ENCODE measurements around the gene ALKBH5. TPM values are rescaled to one million over a fixed set of nuclear protein-coding genes. Genes with fewer than 3 reads are reported as not detected.

Gene ALKBH5
- total and polyA plus RNA-seq, 2 of the 8 experiments (the other 6 are each of a cell fraction or from before 2014, with no cell fraction given) = 63.7 to 86.4 TPM

DNA sequence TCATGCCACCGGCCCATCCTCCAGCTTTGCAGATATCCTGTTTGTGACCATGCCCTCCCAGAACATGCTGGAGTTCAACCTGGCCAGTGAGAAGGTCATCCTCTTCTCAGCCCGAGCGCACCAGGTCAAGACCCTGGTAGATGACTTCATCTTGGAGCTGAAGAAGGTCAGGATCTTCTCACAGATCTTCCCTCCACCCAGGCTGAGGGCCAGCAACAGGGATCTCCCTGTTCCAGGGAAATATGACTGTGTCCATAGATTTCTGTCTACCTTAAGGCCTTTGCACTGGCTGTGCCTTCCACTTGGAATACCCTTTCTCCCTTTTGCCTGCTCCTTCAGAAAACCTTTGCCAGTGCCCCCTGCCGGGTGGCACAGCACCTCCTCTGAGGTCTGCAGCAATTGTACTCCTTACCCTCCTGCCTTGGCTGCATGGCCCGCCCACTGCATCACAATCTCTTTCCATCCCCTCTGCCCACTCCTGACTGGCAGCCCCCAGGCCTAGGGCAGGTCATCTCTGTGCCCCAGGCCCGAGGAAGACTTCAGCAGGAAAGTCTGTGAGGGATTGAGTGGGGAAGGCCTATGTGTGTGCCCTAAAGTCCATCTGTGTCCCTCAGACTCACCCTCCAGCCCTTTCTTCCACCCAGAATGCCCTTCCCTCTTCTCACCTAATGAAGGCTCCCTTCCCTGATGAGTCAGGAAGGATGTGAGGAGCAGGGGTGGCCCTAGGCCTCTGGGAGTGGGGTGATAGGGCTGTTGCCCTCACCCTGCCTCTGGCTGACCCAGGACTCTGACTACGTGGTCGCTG, 27.3 kb upstream of the ALKBH5 start:
- Histone ChIP-seq H3K27me3 (replicated peaks in 1 of 4; ENCODE audit: control insufficient read depth in 3 of 4, extremely low read depth in 1 of 4, insufficient read depth in 3 of 4, low read length in 3 of 4) (no peaks in the 10 kb centered on the region; a peak in 1 of 7 replicates), H3K4me1 (replicated peaks in 1 of 4; ENCODE audit: control insufficient read depth in 3 of 4, insufficient read depth in 4 of 4, low read length in 3 of 4) (peaks cover 2 to 19% (median 10%) of the 10 kb centered on the region in 4 experiments), H2BK5ac (ENCODE audit: low read depth, low read length) (0 out of 2 replicates have a peak overlapping the region, but pooled peaks have one; percentile 41), H3K4me2 (ENCODE audit: insufficient read depth in 1 of 2, low read depth in 2 of 2, low read length in 2 of 2) (no peak overlapping the region), H4K8ac (ENCODE audit: extremely low read depth, insufficient read depth, low read length) (peak overlapping the region; percentile 75; the same call in 1 of the 2 replicates), H4K91ac (replicated peaks; ENCODE audit: insufficient read length, low read length) (no peak overlapping the region), H2BK20ac (ENCODE audit: low read length) (no peak overlapping the region), H3K79me1 (ENCODE audit: low read depth, low read length) (no peaks in the 10 kb centered on the region), H2BK15ac (ENCODE audit: low read length) (0 out of 2 replicates have a peak overlapping the region, but pooled peaks have one; percentile 7), H3K56ac (replicated peaks; ENCODE audit: insufficient read length, low read depth, low read length) (no peak overlapping the region), H3K18ac (ENCODE audit: extremely low read depth, low read length) (no peak overlapping the region), H3K79me2 (ENCODE audit: control insufficient read depth in 1 of 2, insufficient read depth in 2 of 2, low read length in 2 of 2) (no peaks in the 10 kb centered on the region), H2BK12ac (ENCODE audit: low read depth, low read length) (0 out of 2 replicates have a peak overlapping the region, but pooled peaks have one; percentile 35), H2BK120ac (replicated peaks; ENCODE audit: low read depth, low read length) (no peak overlapping the region), H4K20me1 (replicated peaks in 1 of 2; ENCODE audit: control insufficient read depth in 1 of 2, insufficient read depth in 2 of 2, low read length in 2 of 2) (no peaks in the 10 kb centered on the region), H2AK5ac (ENCODE audit: low read depth, low read length) (peak overlapping the region; percentile 48; the same call in 1 of the 2 replicates), H3K9ac (replicated peaks in 1 of 4; ENCODE audit: extremely low read depth in 1 of 4, low read depth in 3 of 4, low read length in 3 of 4) (no peak overlapping the region), H3K23me2 (ENCODE audit: low read depth, low read length) (peaks cover 4% of the 10 kb centered on the region; the same call in 1 of the 2 replicates), H3K36me3 (ENCODE audit: control insufficient read depth in 2 of 4, insufficient read depth in 4 of 4, low read length in 3 of 4) (no peaks in the 10 kb centered on the region), H3K27ac (ENCODE audit: low read depth, low read length) (no peak overlapping the region), H3K9me3 (ENCODE audit: insufficient read depth in 2 of 2, low read depth in 1 of 2, low read length in 1 of 2) (no peaks in the 10 kb centered on the region), H4K5ac (ENCODE audit: insufficient read length, low read depth, low read length) (no peak overlapping the region), H2AFZ (ENCODE audit: low read length) (no peak overlapping the region), H3K4me3 (ENCODE audit: extremely low read depth in 1 of 4, insufficient read depth in 2 of 4, low read depth in 3 of 4, low read length in 4 of 4) (no peak overlapping the region), H3K23ac (ENCODE audit: insufficient read length) (no peak overlapping the region), H3K4ac (replicated peaks; ENCODE audit: insufficient read length, low read depth, low read length) (peak overlapping the region; percentile 44), H3K14ac (ENCODE audit: insufficient read length) (no peak overlapping the region)
- FAIRE-seq (no peak), DNase-seq (ENCODE audit: low read depth in 1 of 2, low spot score in 2 of 2) (no peak)
- no peak for TF ChIP-seq CEBPB (IDR thresholded peaks at IDR 0.05; ENCODE audit: low read depth, low read length)
- TF ChIP-seq SIN3A (conservative IDR thresholded peaks at IDR 0.05 in 1 of 2, IDR thresholded peaks at IDR 0.05 in 1 of 2; ENCODE audit: low read depth in 1 of 2, low read length in 2 of 2) = no peak
- no peak for TF ChIP-seq USF2 (IDR thresholded peaks at IDR 0.05; ENCODE audit: low read length)
- no peak for TF ChIP-seq SIX5 (IDR thresholded peaks at IDR 0.05; ENCODE audit: low read depth, low read length)
- no peak for TF ChIP-seq FOSL1 (IDR thresholded peaks at IDR 0.05; ENCODE audit: insufficient read depth, low read depth, low read length)
- TF ChIP-seq BACH1 (IDR thresholded peaks at IDR 0.05; ENCODE audit: low read length) = no peak
- no peak for TF ChIP-seq RFX5 (IDR thresholded peaks at IDR 0.05; ENCODE audit: borderline replicate concordance, low read depth, low read length)
- WGBS, 2 experiments (ENCODE audit: extremely low coverage in 1 of 2, insufficient coverage in 1 of 2, insufficient read length in 1 of 2, insufficient replicate concordance in 2 of 2, low coverage in 1 of 2, low lambda C conversion rate in 2 of 2, missing lambda C conversion rate in 1 of 2) = 86% methylated on average over 8 of the region's 8 CpGs; no CpG with 5 or more reads in 1 of the 2 experiments
- POLR2A ChIA-PET (ENCODE audit: partially characterized antibody) = interaction anchor here (1.3 to 1.4 kb wide), 2 partner anchors 11 to 27 kb away, joined by 3 to 6 read pairs; partner anchors contain the start of gene ALKBH5
- CTCF ChIA-PET (ENCODE audit: partially characterized antibody) = interaction anchor here (0.6 to 10.9 kb wide), 4 partner anchors 14 to 427 kb away, joined by 3 to 141 read pairs (median 3); no protein-coding TSS in a partner anchor
